Measurements from ENCODE around the gene CLIC5.

The CLIC5 gene

DNA sequence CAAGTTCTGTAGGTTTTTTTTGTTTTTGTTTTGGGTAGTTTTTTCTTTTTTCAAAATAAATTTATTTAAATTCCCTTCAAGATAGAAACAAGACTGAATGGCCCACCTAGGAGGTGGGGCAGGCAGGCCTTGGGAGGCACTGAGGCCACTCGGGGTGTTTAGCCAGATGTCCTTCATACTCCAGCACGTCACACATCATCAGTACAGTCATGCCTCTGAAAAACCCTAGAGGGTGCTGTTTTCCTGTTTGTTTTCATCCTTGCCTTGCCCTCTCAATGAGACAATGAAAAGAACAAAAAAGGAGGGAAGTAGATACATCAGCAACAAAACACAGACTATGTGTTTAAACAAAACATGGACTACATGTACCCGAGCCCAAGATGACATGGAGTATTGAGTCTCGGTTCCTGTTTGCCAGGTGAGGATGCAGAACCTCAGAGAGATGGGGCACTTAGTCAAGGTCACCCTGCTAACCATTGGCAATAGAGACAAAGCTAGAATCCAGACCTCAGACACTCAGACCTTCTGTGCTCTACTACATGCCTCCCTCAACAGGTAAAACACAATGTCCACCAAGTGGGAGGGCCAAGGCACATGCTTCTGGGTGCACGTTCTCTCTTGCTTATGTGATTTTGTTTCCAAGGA lies 26.8 kb upstream of the CLIC5 start:
- no peak overlapping the region for H3K27ac ChIP-seq
- TF ChIP-seq, protein P1, sequence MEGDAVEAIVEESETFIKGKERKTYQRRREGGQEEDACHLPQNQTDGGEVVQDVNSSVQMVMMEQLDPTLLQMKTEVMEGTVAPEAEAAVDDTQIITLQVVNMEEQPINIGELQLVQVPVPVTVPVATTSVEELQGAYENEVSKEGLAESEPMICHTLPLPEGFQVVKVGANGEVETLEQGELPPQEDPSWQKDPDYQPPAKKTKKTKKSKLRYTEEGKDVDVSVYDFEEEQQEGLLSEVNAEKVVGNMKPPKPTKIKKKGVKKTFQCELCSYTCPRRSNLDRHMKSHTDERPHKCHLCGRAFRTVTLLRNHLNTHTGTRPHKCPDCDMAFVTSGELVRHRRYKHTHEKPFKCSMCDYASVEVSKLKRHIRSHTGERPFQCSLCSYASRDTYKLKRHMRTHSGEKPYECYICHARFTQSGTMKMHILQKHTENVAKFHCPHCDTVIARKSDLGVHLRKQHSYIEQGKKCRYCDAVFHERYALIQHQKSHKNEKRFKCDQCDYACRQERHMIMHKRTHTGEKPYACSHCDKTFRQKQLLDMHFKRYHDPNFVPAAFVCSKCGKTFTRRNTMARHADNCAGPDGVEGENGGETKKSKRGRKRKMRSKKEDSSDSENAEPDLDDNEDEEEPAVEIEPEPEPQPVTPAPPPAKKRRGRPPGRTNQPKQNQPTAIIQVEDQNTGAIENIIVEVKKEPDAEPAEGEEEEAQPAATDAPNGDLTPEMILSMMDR (conservative IDR thresholded peaks at IDR 0.05; ENCODE audit: low read depth, low read length): peak; percentile 78

DNA sequence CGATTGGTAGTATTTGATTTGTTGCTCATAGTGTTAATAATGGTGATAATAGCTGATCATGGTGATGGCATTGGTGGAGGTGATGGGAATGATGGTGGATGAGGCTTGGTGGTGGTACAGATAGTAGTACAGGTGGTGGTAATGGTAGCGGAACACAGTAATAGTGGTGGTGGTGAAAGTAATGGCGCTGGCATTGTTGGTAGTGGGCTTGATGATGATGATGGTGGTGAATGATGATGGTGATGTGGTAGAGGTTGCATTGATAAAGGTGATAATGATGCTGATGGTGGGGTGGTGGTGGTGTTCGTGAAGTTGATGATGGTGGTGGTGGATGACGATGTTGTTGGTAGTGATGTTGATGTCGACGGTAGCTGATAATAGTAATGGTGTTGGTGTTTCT lies 24.6 kb upstream of the CLIC5 start:
- no peak overlapping the region for H3K9ac ChIP-seq
- H3K27me3 ChIP-seq (ENCODE audit: insufficient read depth, low read depth): no peaks in the 10 kb centered on the region
- H3K4me3 ChIP-seq (IDR thresholded peaks at IDR 0.05; ENCODE audit: insufficient read depth, low read depth, low read length): no peak overlapping the region
- H3K36me3 ChIP-seq (ENCODE audit: insufficient read depth): no peaks in the 10 kb centered on the region
- TF ChIP-seq, protein P1 (conservative IDR thresholded peaks at IDR 0.05; ENCODE audit: low read depth, low read length): no peak
- H3K4me1 ChIP-seq (ENCODE audit: low read depth, poor library complexity, severe bottlenecking): peaks cover 14% of the 10 kb centered on the region
- H2AFZ ChIP-seq (ENCODE audit: low read depth): no peak overlapping the region
- no peaks in the 10 kb centered on the region for H4K20me1 ChIP-seq (ENCODE audit: insufficient read depth)
- no peak overlapping the region for H3K27ac ChIP-seq
- no peaks in the 10 kb centered on the region for H3K79me2 ChIP-seq (ENCODE audit: insufficient read depth, low read depth)
- H3K4me2 ChIP-seq: no peak overlapping the region

More for the DNA sequence above, 26.8 kb upstream of the CLIC5 start:
- no peak overlapping the region for H3K4me3 ChIP-seq (IDR thresholded peaks at IDR 0.05; ENCODE audit: insufficient read depth, low read depth, low read length)
- H2AFZ ChIP-seq (ENCODE audit: low read depth): no peak overlapping the region
- H3K27me3 ChIP-seq (ENCODE audit: insufficient read depth, low read depth): no peaks in the 10 kb centered on the region
- no peaks in the 10 kb centered on the region for H4K20me1 ChIP-seq (ENCODE audit: insufficient read depth)
- no peak overlapping the region for H3K4me2 ChIP-seq
- no peaks in the 10 kb centered on the region for H3K36me3 ChIP-seq (ENCODE audit: insufficient read depth)
- H3K9ac ChIP-seq: no peak overlapping the region
- H3K79me2 ChIP-seq (ENCODE audit: insufficient read depth, low read depth): no peaks in the 10 kb centered on the region
- peaks cover 14% of the 10 kb centered on the region for H3K4me1 ChIP-seq (ENCODE audit: low read depth, poor library complexity, severe bottlenecking)

DNA sequence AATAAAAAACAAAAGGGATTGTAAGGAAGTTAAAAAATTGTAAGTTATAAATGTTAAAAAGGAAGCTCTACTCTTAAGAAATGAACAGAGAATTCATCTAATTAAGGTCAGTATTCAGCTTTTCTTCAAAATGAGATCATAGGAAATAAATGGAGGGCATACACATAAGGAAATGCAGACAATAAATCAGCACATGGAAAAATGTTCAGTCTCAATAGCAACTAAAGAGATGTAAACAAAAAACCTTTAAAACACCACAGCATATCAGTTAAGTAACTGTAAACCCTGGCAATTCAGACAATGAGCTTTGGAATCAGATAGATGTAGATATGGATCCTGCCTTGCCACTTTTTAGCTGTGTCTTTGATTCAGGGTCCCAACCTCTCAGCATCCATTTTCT lies 24.0 kb upstream of the CLIC5 start:
- Histone ChIP-seq H3K4me1 (ENCODE audit: low read depth, poor library complexity, severe bottlenecking) (peaks cover 14% of the 10 kb centered on the region), H3K27ac (no peak overlapping the region), H3K4me3 (IDR thresholded peaks at IDR 0.05; ENCODE audit: insufficient read depth, low read depth, low read length) (no peak overlapping the region), H3K4me2 (no peak overlapping the region), H3K9ac (no peak overlapping the region), H3K79me2 (ENCODE audit: insufficient read depth, low read depth) (no peaks in the 10 kb centered on the region), H3K27me3 (ENCODE audit: insufficient read depth, low read depth) (no peaks in the 10 kb centered on the region), H3K36me3 (ENCODE audit: insufficient read depth) (no peaks in the 10 kb centered on the region), H2AFZ (ENCODE audit: low read depth) (no peak overlapping the region), H4K20me1 (ENCODE audit: insufficient read depth) (no peaks in the 10 kb centered on the region)
- TF ChIP-seq, protein P1 (conservative IDR thresholded peaks at IDR 0.05; ENCODE audit: low read depth, low read length): no peak

DNA sequence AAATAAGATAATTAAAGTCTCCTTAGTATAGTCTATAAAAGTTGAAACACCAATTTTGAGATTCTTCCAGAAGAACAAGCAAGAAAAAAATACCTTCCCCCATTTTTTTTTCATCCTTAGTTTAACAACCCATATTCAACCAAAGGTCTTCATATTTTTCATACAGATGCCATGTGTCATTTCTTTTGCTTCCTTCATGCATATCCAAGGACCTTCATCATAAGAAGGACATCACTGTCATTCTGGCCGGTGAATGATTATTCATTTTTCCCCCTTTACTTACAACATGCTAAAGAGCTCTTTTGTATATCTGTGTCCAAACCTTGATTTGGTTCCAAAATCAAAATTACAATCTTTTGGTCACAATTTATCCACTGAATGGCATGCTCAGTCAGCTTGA lies 21.3 kb upstream of the CLIC5 start:
- Histone ChIP-seq H4K20me1 (ENCODE audit: insufficient read depth) (no peaks in the 10 kb centered on the region), H2AFZ (ENCODE audit: low read depth) (no peak overlapping the region), H3K36me3 (ENCODE audit: insufficient read depth) (no peaks in the 10 kb centered on the region), H3K27ac (no peak overlapping the region), H3K9ac (no peak overlapping the region), H3K4me1 (ENCODE audit: low read depth, poor library complexity, severe bottlenecking) (peaks cover 7% of the 10 kb centered on the region), H3K27me3 (ENCODE audit: insufficient read depth, low read depth) (no peaks in the 10 kb centered on the region), H3K4me3 (IDR thresholded peaks at IDR 0.05; ENCODE audit: insufficient read depth, low read depth, low read length) (no peak overlapping the region), H3K4me2 (no peak overlapping the region), H3K79me2 (ENCODE audit: insufficient read depth, low read depth) (no peaks in the 10 kb centered on the region)
- TF ChIP-seq, protein P1 (conservative IDR thresholded peaks at IDR 0.05; ENCODE audit: low read depth, low read length): no peak
